HG03064 (cell line): ENCODE measurements around the gene ASCC3.
A peak's percentile ranks its signal among the peaks of the same experiment; 100 is the strongest.
"Not testable (repeated sequence)": the region's sequence is repeated elsewhere in the genome, so short reads cannot be mapped to it uniquely, and the experiment has no call there.

Experiments used
- ATAC-seq: cut with Tn5 transposase; IDR thresholded peaks from one replicate; pipeline ENCODE4 v1.9.1; 2021; ENCODE audit warnings: low read depth; ENCODE audit not compliant: unreplicated experiment

The ASCC3 gene

GRCh38 chr6:100737720-100738119, 143.4 kb downstream of the ASCC3 start:
- not testable (repeated sequence) for ATAC-seq

GRCh38 chr6:100731411-100731810, 149.7 kb downstream of the ASCC3 start:
- ATAC-seq, result no peak

GRCh38 chr6:100730001-100730980, 150.8 kb downstream of the ASCC3 start:
- no peak for ATAC-seq

DNA sequence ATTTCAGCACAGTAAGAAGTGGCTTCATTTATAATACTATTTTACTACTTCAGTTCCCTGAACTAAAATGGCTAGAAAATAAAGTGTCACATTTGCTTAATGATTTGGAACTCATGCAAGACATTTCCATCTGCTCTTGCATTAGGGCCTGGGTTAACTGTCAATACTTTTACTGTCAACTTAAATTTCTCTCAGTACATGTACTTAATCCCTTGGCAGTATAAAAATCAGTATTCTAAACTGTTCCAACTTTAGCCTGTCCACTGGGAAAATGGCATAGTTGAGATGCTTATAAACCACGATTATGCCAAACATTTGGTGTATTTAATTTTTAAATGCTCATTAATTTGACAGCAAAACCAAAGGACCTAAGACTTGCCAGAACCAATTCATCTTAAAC, 154.5 kb downstream of the ASCC3 start:
- ATAC-seq, result no peak

DNA sequence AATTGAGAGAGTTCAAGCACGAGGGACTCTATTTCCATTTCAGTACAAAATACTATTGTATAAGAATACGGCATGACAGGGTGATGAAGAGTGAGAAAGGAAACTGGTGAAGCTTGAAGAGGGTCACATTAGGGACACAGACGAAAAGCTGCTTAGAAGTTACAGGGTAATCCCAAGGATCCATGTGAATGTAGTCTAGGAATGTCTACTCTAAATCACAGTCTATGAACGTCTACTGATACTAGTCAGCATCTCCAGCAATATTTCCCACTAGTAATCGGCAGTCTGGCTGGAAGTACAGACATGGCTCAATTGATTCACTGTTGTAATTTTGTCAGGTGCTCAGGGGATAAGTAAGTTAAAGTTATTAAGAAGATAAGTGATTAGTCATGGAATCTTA, 156.4 kb downstream of the ASCC3 start:
- no peak for ATAC-seq

DNA sequence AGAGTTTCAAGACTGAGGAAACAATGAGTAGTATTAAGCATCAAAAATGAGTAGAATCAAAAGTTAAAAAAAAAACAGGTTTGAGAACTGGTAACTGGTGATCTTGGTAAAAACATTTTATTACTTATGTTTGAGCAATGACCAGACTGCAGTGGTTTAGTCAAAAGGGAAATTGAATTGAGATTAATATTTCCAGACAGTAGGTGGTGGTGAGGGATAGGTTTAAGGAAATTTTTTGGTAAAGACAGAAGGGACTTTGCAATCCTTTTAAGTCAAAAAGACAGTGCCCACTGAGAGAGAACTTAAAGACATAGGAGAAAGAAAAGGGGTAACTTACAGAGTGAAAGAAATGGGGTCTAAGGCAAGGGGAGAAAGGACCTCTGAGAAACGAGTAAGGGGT, 156.9 kb downstream of the ASCC3 start:
- no peak for ATAC-seq

DNA sequence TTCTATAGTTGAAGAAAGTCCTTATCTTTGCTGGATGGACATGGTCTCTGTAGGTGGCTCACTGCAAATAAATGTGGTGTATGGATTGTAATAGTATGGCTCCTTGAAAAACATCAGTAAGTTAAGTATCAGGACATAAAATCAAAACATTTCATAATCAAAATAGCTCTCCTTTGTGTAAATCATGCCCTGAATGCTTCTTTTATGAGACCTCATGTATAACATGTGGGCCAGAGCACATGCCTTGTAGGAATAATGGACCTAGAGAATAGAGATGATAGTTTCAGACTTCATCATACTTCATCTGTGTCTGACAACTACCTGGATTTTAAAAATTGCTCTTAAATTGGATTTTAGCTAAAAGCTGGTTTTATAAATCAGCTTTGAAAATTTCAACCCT, 159.9 kb downstream of the ASCC3 start:
- no peak for ATAC-seq

DNA sequence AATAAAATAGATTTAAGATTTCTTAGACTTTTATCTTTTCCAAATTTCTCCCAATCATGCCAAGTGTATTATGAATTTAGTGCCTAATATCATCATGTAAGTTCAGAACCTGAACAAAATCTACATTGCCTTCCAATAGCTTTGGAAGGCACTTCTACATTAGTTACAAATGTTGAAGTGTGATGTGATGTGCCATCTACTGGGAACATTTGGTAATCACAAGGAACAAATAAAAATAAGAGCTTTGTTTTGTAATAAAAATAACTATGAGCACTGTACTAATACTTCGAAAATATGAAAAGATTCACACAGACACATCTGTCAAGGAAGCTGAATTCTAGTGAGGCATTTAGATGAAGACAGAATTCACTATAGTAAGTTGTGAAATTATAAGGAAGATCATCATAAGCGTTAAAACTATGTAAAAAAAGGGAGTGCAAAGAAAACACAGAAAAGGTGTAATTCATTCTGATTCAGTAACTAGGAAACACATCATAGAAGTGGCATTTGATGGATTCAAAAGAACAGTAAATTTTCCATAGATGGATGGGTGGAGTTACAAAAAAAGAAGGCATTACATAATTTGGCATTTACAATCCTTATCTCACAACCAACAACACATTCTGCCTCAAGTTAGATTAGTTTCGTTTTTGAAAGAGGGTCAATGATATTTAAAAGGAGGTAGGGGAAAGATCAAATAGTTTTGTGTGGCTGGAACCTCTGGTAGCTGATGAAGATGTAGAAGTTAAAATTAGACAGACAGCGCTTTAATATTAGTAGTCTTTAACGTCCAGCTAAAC, 161.0 kb downstream of the ASCC3 start:
- no peak for ATAC-seq

DNA sequence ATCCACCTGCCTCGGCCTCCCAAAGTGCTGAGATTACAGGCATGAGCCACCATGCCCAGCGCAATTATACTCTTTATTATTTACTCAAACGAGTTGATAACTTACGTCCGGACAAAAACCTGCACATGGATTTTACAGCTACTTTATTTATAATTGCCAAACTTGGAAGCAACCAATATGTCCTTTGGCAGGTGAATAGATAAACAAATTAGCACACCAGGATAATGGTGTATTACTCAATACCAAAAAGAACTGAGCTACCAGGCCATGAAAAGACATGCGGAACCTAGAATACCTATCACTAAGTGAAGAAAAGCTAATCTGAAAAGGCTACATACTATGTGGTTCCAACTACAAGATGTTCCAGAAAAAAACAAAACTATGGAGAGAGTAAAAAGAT, 168.1 kb downstream of the ASCC3 start:
- no peak for ATAC-seq

- no peak for ATAC-seq
Observed at GRCh38 chr6:100706491-100706890, 174.6 kb downstream of the ASCC3 start.

- ATAC-seq, result no peak
Observed at GRCh38 chr6:100704961-100705360, 176.2 kb downstream of the ASCC3 start.

- ATAC-seq, result no peak
Observed at GRCh38 chr6:100701728-100702127, 179.4 kb downstream of the ASCC3 start.

DNA sequence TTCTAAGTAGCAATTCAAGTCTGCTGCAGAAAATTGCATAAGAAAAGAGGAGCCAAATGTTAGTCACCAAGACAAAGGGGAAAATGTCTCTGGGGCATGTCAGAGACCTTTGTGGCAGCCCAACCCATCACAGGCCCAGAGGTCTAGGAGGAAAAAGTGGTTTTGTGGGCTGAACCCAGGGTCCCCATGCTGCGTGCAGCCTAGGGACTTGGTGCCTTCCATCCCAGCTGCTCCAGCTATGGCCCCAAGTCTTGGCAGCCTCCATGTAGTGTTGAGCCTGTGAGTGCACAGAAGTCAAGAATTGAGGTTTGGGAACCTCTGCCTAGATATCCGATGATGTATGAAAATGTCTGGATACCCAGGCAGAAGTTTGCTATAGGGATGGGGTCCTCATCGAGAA, 181.1 kb downstream of the ASCC3 start:
- no peak for ATAC-seq

GRCh38 chr6:100695445-100695844, 185.7 kb downstream of the ASCC3 start:
- no peak for ATAC-seq

DNA sequence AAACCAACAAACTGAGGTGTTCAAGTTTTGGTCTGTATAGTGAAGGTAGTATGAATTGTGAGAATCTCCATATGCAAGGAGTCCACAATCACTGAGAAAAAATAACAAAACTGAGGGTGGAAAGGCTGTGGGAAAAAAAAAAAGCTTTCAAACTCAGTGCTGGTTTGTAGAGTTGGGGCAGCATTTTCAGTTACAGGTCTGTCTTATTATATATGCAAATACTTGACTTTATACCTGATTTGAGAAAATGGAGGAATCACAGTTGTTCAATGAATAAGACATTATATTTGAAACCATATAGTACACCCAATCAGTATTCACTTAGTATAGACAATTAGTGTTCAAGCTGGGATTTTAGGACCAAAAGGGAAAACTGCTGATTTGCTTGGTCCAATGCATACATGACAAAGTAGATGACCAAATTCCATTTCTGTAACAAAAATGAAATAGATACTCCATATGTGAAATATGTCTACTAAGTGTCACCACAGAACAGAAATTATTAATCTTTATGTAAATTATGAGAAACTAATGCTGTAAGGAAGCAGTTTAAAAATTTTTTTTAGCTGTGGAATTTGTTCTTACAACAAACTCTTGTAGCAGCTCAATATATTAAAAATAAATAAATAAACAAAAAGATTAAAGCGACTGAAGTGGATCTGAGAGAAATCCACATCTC, 187.7 kb downstream of the ASCC3 start:
- peak; percentile 54 for ATAC-seq

GRCh38 chr6:100691972-100692371, 189.2 kb downstream of the ASCC3 start:
- no peak for ATAC-seq

GRCh38 chr6:100686216-100686615, 194.9 kb downstream of the ASCC3 start:
- ATAC-seq, result no peak

GRCh38 chr6:100685747-100686146, 195.4 kb downstream of the ASCC3 start:
- ATAC-seq, result no peak

- ATAC-seq, result no peak
Observed at GRCh38 chr6:100680163-100680562, 201.0 kb downstream of the ASCC3 start.

DNA sequence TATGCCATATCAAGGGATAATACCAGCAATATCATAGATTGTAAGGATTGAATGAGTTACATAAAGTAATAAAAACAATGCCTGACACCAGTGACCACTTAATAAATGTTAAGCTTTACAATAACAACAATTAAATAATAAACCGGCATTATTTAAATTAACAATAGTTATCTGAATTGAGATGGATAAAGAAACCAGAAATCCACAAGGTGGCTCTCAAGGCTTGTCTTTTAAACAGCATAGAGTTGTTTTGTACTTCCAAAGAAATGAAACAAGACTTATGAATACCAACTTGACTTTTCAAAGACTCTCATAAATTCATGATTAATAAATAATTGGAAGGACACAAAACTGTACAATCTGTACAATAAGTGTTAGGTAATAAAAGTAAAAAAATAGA, 203.1 kb downstream of the ASCC3 start:
- no peak for ATAC-seq

DNA sequence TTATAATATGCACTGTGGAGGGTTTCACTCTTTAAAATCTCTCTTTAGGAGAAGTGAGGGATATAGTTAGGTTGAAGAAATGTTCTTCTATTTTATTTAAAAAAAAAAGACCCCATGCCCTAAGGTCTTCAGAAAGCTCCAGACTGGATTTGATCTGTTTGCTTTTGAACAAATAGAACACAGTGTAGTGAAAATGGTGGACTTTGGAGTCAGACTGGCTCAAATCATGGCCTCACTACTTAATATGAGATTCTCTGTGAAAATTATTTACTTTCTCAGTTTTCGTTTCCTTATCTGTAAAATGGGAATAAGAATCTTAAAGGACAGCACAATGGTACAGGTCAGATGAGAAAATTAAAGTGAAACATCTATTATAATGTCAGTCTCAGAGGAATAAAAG, 203.9 kb downstream of the ASCC3 start:
- ATAC-seq, result no peak
